ENCODE results near the gene DGCR2.

DNA sequence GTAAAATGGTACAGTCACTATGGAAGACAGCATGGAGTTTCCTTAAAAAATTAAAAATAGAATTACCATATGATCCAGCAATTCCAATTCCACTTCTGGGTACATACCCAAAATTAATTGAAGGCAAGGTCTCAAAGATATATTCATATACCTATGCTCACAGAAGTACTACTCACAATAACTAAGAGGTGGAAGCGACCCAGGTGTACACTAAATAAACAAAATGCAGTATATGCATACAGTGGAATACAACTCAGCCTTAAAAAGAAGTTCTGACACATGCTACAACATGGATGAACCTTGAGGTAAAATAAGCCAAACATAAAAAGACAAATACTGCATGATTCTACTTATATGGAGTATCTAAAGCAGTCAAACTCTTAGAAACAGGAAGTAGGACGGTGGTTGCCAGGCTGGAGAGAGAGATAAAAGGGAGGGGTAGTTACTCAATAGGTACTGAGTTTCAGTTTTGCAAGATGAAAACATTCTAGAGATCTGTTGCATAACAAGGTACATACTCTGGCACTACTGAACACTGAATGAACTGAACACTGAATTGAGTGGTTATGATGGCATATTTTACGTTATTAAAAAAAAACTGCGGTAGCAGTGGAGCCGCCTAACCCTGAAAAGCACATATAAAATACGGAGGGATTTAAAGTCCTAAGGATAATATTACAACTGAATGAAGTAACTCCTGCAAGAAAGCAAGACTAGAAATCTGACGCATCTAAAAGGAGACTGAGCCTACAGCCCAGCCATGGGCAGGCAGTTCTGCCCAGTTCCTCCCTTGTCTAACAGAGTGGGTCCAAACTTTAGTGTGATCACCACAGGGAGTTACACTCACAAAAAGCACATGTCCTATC is 12.8 kb downstream of the DGCR2 start:
- no peak for TF ChIP-seq CTCF (IDR thresholded peaks at IDR 0.05)
- TF ChIP-seq POLR2A (IDR thresholded peaks at IDR 0.05): no peak

Data from heart left ventricle (tissue), 13 donors.